OCI-LY3 (cell line): ENCODE data around the gene FABP1.

Experiments
- H2AFZ ChIP-seq: fragments of 200-600, 300-600 bp; shearing (Covaris generic); 2 replicates; pipeline ENCODE4 v1.6.0; 2014; ENCODE audit warnings: antibody characterized with exemption, low read depth, low read length
- H3K27ac ChIP-seq: fragments of 200-600, 300-600 bp; sonication (generic); 2 replicates; pipeline ENCODE4 v1.5.1; 2014; ENCODE audit warnings: mild to moderate bottlenecking, low read length, moderate library complexity, mixed read lengths
- H3K27me3 ChIP-seq: fragments of 200-600, 300-600 bp; sonication (generic); 2 replicates; pipeline ENCODE4 v1.6.1; 2014; ENCODE audit warnings: low read depth, low read length, mixed read lengths
- H3K36me3 ChIP-seq: fragments of 200-600, 300-600 bp; sonication (generic); replicated peaks from 2 replicates; pipeline ENCODE3; 2014; ENCODE audit warnings: low read depth, low read length, mixed read lengths
- H3K4me1 ChIP-seq: fragments of 300-600, 200-600 bp; sonication (generic); 2 replicates; pipeline ENCODE4 v1.6.1; 2014; ENCODE audit warnings: low read length, mixed read lengths
- H3K4me2 ChIP-seq: fragments of 200-600, 300-600 bp; sonication (generic); 2 replicates; pipeline ENCODE4 v1.6.1; 2014; ENCODE audit warnings: low read length, mixed read lengths
- H3K4me3 ChIP-seq: fragments of 300-600, 200-600 bp; sonication (generic); 2 replicates; pipeline ENCODE4 v1.5.1; 2014; ENCODE audit warnings: antibody characterized with exemption, mild to moderate bottlenecking, low read length, moderate library complexity
- H3K79me2 ChIP-seq: fragments of 300-600, 200-600 bp; shearing (Covaris generic); 2 replicates; pipeline ENCODE4 v1.6.1; 2014; ENCODE audit warnings: mild to moderate bottlenecking, low read length, mixed read lengths
- H3K9ac ChIP-seq: fragments of 300-600, 200-600 bp; shearing (Covaris generic); 2 replicates; pipeline ENCODE4 v1.6.0; 2014; ENCODE audit warnings: mild to moderate bottlenecking, low read length, moderate library complexity
- H3K9me3 ChIP-seq: fragments of 200-600, 300-600 bp; shearing (Covaris generic); 2 replicates; pipeline ENCODE4 v1.6.1; 2014; ENCODE audit warnings: low read length, mixed read lengths; ENCODE audit not compliant: insufficient read depth
- H4K20me1 ChIP-seq: fragments of 200-600, 300-600 bp; sonication (generic); 2 replicates; pipeline ENCODE4 v1.6.1; 2016; ENCODE audit warnings: low read length, mixed read lengths; ENCODE audit not compliant: insufficient read depth
- CTCF ChIP-seq: fragments of 200-600, 300-600 bp; sonication (generic); IDR thresholded peaks from 2 replicates; pipeline ENCODE4 v1.5.1; 2014; ENCODE audit warnings: antibody characterized with exemption, low read length, low read depth
- EZH2phosphoT487 ChIP-seq: fragments of 200-600 bp; shearing (Covaris generic); IDR thresholded peaks from 2 replicates; pipeline ENCODE4 v1.6.1; 2018; ENCODE audit warnings: antibody characterized with exemption, mixed run types, low read depth

Gene FABP1

GRCh38 chr2:88077080-88077479, 50.8 kb downstream of the FABP1 start:
- Histone ChIP-seq H3K9ac (no peak overlapping the region), H3K4me3 (no peak overlapping the region), H3K27me3 (no peaks in the 10 kb centered on the region), H3K9me3 (no peaks in the 10 kb centered on the region), H3K27ac (no peak overlapping the region), H4K20me1 (no peaks in the 10 kb centered on the region), H3K4me2 (no peak overlapping the region), H3K36me3 (no peaks in the 10 kb centered on the region), H2AFZ (no peak overlapping the region), H3K4me1 (no peaks in the 10 kb centered on the region), H3K79me2 (no peaks in the 10 kb centered on the region)
- no peak for TF ChIP-seq EZH2phosphoT487
- TF ChIP-seq CTCF = no peak

- Histone ChIP-seq H2AFZ (no peak overlapping the region), H3K79me2 (no peaks in the 10 kb centered on the region), H3K4me2 (no peak overlapping the region), H3K27me3 (no peaks in the 10 kb centered on the region), H3K4me1 (no peaks in the 10 kb centered on the region), H3K36me3 (no peaks in the 10 kb centered on the region), H3K4me3 (no peak overlapping the region), H3K9ac (no peak overlapping the region), H3K27ac (no peak overlapping the region), H3K9me3 (no peaks in the 10 kb centered on the region), H4K20me1 (no peaks in the 10 kb centered on the region)
- TF ChIP-seq CTCF = no peak
- TF ChIP-seq EZH2phosphoT487 = no peak
These were observed 53.0 kb downstream of the FABP1 start for GRCh38 chr2:88074854-88075292.

- Histone ChIP-seq H3K9me3 (no peaks in the 10 kb centered on the region), H4K20me1 (no peaks in the 10 kb centered on the region), H3K4me3 (no peak overlapping the region), H3K27me3 (no peaks in the 10 kb centered on the region), H3K9ac (no peak overlapping the region), H3K4me1 (no peaks in the 10 kb centered on the region), H3K79me2 (no peaks in the 10 kb centered on the region), H2AFZ (no peak overlapping the region), H3K36me3 (no peaks in the 10 kb centered on the region), H3K4me2 (no peak overlapping the region), H3K27ac (no peak overlapping the region)
- TF ChIP-seq CTCF = no peak
- TF ChIP-seq EZH2phosphoT487 = no peak
These were observed 53.7 kb downstream of the FABP1 start for GRCh38 chr2:88074150-88074549.
